HG03280 (cell line): ENCODE results near the gene RBAK.
"Not testable (repeated sequence)": the region's sequence is repeated elsewhere in the genome, so short reads cannot be mapped to it uniquely, and the experiment has no call there.

ENCODE experiments used
- ATAC-seq: cut with Tn5 transposase; IDR thresholded peaks from one replicate; pipeline ENCODE4 v1.9.1; 2021; ENCODE audit warnings: mild to moderate bottlenecking, moderate library complexity; ENCODE audit not compliant: unreplicated experiment

Gene RBAK

GRCh38 chr7:5045558-5046396 lies at the start of gene RBAK:
Gene RBAK, plus strand, starts transcription at chr7:5045860. Its CDS starts 2,217 bp downstream, at chr7:5048077.
- peak; percentile 100 for ATAC-seq

- ATAC-seq = no peak
Observed at GRCh38 chr7:4996696-4997222, 48.9 kb upstream of the RBAK start.

GRCh38 chr7:4998244-4998643 lies 47.4 kb upstream of the RBAK start:
- no peak for ATAC-seq

- ATAC-seq = no peak
Observed at GRCh38 chr7:4998910-4999309, 46.8 kb upstream of the RBAK start.

GRCh38 chr7:4999369-4999950 lies 46.2 kb upstream of the RBAK start:
- ATAC-seq = no peak

GRCh38 chr7:5001003-5001402 lies 44.7 kb upstream of the RBAK start:
- ATAC-seq = no peak

GRCh38 chr7:5001911-5002310 lies 43.7 kb upstream of the RBAK start:
- no peak for ATAC-seq

GRCh38 chr7:5005066-5005465 lies 40.6 kb upstream of the RBAK start:
- no peak for ATAC-seq

GRCh38 chr7:5012985-5013384 lies 32.7 kb upstream of the RBAK start:
- ATAC-seq = no peak

- not testable (repeated sequence) for ATAC-seq
Observed at GRCh38 chr7:5015936-5016335, 29.7 kb upstream of the RBAK start.

GRCh38 chr7:5017626-5018025 lies 28.0 kb upstream of the RBAK start:
- ATAC-seq = not testable (repeated sequence)

- ATAC-seq = no peak
Observed at GRCh38 chr7:5020098-5020497, 25.6 kb upstream of the RBAK start.

GRCh38 chr7:5020976-5021550 lies 24.6 kb upstream of the RBAK start:
- not testable (repeated sequence) for ATAC-seq

- ATAC-seq = not testable (repeated sequence)
Observed at GRCh38 chr7:5023626-5024025, 22.0 kb upstream of the RBAK start.

- ATAC-seq = not testable (repeated sequence)
Observed at GRCh38 chr7:5027796-5028410, 17.8 kb upstream of the RBAK start.

GRCh38 chr7:5033186-5033585 lies 12.5 kb upstream of the RBAK start:
- ATAC-seq = not testable (repeated sequence)

- ATAC-seq = no peak
Observed at GRCh38 chr7:5035276-5035675, 10.4 kb upstream of the RBAK start.

- no peak for ATAC-seq
Observed at GRCh38 chr7:5036446-5036845, 9.2 kb upstream of the RBAK start.

- no peak for ATAC-seq
Observed at GRCh38 chr7:5041047-5041446, 4.6 kb upstream of the RBAK start.

- ATAC-seq = no peak
Observed at GRCh38 chr7:5043661-5044060, 2.0 kb upstream of the RBAK start.

- ATAC-seq = not testable (repeated sequence)
Observed at GRCh38 chr7:5046397-5046732, 705 bp downstream of the RBAK start.
